Activated naive CD8-positive, alpha-beta T cell treated with anti-CD3 and anti-CD28 coated beads, Interleukin-2, amount 50 U/mL, for 16 hours (primary cell): ENCODE results near the gene NACC2.

ENCODE experiments used
- DNase-seq: peaks from one replicate; pipeline ENCODE4 v3.0.0-alpha.2; 2020; ENCODE audit warnings: low read depth, low spot score

NACC2 gene

DNA sequence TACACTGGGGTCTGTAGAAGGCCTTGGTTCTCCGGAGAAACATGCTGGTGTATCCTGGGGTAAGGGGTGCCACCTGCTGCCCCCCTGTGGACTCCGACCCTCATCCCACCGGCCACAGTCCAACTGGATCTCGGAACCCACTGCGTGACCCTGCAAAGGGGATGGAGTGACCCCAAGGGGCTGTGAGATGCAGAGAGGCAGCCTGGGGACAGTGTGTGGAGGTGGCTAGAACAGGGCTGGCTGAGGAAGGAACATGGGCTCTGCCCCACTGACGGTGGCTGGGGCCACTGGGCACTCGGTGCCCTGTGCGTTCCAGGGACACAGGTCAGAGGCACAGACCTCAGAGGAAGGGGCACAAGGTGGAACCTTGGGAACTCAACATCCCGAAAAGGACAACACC lies 2.3 kb downstream of the NACC2 start:
- DNase-seq, result no peak

DNA sequence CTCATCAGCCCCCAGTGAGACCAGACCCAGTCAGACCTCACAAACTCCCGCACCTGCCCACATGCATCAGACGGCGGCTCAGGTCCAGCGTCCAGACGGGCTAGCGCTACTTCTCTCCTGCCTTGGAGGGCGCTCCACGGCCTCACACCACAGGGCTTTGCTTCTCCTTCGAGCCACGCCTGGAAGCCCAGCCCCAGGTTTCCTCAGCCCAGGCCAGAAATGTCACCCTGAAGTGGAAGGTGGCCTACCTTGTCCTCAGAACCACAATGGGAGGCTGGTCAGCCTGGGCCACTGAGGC lies 2.8 kb downstream of the NACC2 start:
- DNase-seq, result no peak

- DNase-seq, result no peak
Measured at GRCh38 chr9:136091582-136092352, 3.3 kb downstream of the NACC2 start.

DNA sequence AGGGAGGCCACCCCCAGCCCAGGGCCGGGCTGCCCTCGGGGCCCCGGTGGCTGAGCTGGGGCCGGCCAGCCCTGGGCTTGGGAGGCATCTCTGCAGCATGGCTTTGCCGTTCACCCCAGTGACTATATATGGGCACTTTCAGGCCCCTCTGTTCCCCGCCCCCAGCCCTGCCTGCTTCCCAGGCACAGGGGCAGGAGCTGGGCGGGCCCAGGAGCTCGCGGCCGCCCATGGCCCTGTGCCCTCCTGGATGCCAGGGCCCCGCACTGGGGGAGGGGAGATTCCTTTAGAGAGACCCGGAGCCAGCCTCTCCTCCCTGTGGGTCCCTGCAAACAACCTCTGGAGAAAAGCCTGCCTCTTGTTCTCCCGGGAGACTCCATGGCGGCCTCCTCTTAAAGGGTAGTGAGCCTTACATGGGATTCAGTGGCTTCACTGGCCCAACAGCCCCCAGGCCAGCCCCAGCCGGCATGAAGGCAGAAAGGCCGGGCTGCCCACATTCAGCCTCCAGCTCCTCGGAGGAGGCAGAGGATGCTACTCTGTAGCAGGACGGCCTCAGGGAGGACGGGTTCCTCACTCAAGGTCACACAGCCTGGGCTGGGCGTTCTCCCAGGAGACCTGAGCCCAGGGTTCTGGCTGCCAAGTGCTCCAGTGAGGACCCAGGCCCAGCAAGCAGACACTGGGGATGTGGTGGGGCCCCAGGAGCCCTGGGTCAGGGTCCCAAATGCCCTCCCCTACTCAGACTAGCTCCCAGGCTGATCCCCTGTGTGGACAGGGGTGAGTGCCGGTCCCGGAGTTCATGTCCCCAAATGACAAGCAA lies 4.1 kb downstream of the NACC2 start:
- DNase-seq, result no peak

DNA sequence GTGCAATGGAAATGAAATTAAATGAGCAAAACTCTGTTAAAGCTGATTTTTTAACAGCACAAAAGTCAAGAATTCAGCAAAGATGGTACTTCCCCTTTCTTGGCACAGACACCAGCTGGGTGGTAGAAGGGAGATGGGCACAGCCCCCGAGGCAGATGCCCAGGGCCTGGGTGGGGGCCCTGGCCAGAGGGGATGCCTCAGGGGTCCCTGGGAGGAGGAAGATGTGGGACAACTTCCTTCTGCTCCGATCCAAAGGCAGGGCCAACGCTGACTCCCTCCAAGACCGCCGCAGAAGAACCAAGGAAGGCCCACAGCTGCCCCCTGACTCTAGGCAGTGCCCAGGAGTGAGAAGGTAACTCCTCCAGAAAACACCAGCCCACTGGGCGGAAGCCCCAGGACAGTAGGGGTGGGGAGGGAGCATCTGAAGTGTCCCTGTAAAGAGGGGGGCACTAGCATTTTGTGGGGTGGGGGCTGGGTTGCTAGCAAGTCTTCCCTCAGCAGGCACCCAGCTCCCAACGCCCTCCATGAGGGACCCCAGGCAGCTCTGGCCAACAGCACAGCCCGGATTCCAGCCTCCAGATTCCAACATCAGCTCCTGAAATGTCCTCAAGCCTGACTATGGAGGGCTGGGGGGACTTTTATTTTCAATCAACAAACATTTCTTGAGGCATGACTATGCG lies 4.9 kb downstream of the NACC2 start:
- DNase-seq, result no peak

- no peak for DNase-seq
Measured at GRCh38 chr9:136089697-136090045, 5.4 kb downstream of the NACC2 start.

DNA sequence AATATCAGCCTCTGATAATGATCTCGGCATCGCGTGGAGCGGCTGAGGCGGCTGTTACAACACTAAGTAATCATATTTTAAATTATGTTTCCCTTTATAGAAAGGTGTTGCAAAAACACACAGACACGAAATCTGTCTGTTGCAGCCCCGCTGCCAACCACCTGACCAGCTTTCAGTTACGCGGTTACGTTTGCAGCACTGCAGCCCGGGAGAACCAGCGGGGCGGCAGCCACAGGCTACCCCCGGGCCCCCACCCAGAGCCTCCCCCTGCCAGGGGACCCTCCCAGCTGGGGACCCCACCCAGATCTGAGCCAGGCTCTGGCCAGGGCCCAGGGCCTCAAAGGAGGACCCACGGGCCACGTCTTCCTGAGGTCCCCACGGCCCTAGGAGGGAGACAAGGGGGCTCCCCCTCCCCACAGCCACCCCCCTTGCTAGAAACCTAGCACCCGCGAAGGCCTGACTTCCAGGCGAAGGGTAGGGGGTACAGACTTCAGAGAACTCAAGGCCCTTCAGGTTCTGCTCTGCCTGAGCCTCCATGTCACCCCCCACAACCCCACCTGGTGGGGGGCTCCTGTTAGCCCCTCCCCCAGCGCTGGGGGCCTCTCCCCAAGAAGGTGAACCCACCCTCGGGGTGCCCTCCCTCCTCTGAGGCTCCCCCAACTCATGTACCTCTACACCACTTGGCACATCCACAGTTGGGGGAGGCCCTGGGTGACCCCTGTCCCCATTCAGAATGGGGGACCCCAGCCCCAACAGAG lies 6.0 kb downstream of the NACC2 start:
- DNase-seq, result no peak

DNA sequence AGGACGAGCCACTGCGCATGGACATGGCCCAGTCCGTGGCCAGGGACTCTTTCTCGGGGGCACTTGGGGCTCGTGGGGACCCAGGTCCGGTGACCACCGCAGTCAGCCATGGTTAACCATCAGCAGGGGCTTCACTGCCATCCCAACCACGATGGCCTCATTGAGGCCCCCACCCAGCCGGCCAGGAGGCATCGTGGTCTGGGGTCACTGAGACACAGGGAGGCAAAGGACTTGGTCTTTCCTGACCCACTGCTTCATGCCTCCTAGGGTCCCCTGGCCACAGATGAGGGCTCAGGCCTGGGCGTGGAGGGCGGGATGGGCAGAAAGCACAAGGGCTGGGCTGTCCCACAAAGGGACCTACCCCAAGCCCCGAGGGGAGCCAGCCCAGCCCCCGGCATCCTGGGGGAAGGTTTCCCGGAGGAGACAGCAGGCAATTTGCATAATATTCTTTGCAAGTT lies 6.6 kb downstream of the NACC2 start:
- no peak for DNase-seq

DNA sequence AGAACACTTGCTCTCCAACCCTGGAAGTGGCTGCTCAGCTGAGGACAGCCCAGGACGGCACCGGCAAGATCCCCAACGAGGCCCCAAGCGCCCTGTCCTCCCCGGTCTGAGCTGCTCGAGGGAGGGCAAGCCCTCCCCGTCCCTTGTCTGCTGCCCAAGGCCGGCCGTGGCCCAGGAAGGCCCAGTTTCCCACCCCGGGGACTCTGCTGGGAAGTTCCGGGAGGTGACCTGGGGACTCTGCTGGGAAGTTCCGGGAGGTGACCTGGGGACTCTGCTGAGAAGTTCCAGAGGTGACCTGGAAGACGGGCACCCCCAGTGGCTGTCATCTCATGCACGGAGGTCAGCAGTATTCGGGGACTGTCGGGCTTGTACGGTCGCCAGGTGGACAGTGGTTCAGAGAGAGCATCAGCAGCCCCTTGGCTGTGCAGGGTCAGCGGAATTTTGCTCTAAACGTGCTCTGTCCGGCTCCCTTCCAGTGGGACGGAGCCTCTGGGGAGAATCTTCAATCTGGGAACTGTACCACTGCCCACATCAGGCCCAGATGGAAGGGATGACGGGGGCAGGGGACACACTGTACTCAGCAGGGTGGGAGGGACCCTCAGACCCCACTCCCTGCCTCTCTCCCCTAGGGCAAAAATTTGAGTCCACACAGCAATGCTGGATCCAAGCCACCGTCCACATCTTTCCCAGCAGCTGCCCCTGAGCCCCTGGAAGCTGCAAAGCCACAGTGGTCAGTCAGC lies 7.2 kb downstream of the NACC2 start:
- no peak for DNase-seq

DNA sequence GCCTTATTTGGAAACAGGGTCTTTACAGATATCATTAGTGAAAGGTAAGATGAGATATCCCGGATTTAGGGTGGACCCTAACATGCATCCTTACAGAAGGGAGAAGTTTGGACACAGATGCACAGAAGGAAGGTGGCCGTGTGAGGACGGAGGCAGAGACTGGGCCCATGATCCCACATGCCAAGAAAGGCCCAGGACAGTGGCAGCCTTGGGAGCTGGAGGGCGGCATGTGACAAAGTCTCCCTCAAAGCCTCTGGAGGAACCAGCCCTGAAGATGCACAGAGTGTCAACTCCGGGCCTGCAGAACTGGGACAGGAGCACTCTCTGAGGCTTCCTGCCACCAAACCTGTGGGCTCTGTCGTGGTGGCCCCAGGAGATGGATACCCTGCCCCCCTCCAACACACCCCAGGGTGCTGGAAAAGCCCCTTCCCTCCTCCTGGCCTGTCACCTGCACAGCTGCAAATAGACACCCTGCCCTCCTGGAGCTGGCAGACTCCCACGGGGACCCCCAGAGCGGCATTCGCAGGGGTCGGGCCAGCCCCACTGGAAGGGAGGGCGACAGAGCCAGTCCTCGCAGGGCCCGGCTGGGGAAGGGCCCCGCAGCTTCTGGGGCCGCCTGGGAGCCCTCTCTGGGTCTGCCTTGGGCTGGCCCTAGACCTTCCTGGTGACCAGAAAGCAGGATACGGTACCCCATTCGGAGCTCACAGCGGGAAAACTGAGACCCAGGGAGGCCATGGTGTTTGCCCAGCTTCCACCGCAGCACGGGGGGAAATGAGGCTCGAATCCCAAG lies 7.9 kb downstream of the NACC2 start:
- DNase-seq, result no peak

DNA sequence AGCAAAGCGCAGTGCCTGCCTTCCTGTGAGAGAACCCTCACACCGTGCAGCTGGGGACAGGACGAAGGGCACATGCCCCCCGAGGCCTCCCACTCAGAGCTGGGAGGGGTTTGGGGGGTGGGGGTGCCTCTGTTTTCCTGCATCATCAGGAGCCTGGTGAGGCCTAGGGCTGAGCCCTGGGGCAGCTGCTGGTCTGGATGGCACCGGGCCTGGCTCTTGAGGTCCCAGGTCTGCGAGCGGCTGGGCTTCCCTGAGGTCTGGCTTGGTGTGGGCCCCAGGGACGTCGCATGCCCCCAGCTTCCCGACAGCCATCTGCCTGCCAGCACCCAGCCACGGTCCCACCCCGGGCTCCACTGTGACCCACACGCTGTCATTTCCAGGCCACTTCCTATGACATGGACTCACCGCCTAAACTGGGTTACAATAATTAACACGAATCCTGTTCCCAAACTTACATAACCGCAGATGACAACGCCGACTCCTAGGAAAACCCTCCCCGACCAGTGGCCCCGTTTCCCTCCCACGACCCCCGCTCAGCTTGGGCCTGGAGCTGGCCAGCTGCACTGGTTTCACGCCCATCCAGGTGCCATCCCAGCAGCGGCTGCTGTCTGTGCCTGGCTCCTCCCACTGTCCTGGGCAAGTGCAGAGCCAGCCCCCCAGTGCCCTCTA lies 8.7 kb downstream of the NACC2 start:
- no peak for DNase-seq

DNA sequence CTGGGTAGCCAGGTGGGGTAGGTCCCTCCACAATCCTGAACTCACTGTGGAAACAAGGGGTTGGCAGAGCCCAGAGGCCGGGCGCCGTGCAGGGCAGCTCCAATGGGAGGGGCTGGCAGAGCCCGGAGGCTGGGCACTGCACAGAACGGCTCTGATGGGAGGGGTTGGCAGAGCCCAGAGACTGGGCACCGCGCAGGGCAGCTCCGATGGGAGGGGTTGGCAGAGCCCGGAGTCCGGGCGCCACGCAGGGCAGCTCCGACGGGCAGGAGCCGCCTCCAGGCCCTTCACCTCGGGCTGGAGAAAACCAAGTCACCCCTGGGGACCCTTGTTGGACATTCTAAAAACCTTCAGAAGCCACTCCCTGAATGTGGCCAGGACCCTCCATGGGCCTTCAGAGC lies 9.3 kb downstream of the NACC2 start:
- DNase-seq, result no peak

- no peak for DNase-seq
Measured at GRCh38 chr9:136084063-136084944, 10.8 kb downstream of the NACC2 start.

DNA sequence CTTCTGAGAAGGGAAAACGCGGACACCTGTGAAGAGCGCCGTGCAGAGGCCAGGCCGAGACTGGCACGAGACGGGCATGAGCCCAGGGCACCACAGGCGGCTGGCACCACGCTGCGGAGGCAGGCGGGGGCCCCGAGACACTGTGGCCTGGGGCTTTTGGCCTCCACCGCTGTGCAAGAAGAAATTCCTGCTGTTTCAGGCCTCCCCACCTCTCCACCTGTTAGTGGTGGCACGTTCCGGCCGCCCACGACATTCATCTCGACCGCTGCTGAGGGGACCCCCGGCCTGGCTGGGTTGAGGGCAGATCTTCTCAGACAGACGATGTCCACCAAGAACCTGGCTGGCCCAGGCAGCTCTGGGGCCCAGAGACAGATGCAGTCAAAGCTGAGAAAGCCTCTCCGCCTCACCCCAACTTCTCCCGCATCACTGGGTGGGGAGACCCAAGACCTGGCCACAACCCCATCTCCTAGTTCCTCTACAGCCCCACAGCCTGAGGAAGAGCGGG lies 11.5 kb downstream of the NACC2 start:
- no peak for DNase-seq

- DNase-seq, result no peak
Measured at GRCh38 chr9:136082496-136083361, 12.4 kb downstream of the NACC2 start.

GRCh38 chr9:136081826-136082495 lies 13.1 kb downstream of the NACC2 start:
- no peak for DNase-seq
